Measurements from ENCODE around the gene FAM50B.

Gene FAM50B

GRCh38 chr6:3816251-3816650, 32.9 kb upstream of the FAM50B start:
- H3K4me3 ChIP-seq (ENCODE audit: low read length) = no peak overlapping the region
- DNase-seq (ENCODE audit: low read depth, low spot score) = no peak

- DNase-seq (ENCODE audit: low read depth, low spot score) = no peak
- no peak overlapping the region for H3K4me3 ChIP-seq (ENCODE audit: low read length)
These were observed 29.7 kb upstream of the FAM50B start for GRCh38 chr6:3819161-3820110.

GRCh38 chr6:3820563-3820962, 28.6 kb upstream of the FAM50B start:
- no peak for DNase-seq (ENCODE audit: low read depth, low spot score)
- H3K4me3 ChIP-seq (ENCODE audit: low read length) = no peak overlapping the region

GRCh38 chr6:3822747-3823445, 26.3 kb upstream of the FAM50B start:
- H3K4me3 ChIP-seq (ENCODE audit: low read length) = no peak overlapping the region
- no peak for DNase-seq (ENCODE audit: low read depth, low spot score)

- no peak for DNase-seq (ENCODE audit: low read depth, low spot score)
- no peak overlapping the region for H3K4me3 ChIP-seq (ENCODE audit: low read length)
These were observed 25.5 kb upstream of the FAM50B start for GRCh38 chr6:3823671-3824070.

- DNase-seq (ENCODE audit: low read depth, low spot score) = no peak
- no peak overlapping the region for H3K4me3 ChIP-seq (ENCODE audit: low read length)
These were observed 23.8 kb upstream of the FAM50B start for GRCh38 chr6:3825331-3825831.

GRCh38 chr6:3825851-3826581, 23.2 kb upstream of the FAM50B start:
- no peak overlapping the region for H3K4me3 ChIP-seq (ENCODE audit: low read length)
- DNase-seq (ENCODE audit: low read depth, low spot score) = no peak

- no peak overlapping the region for H3K4me3 ChIP-seq (ENCODE audit: low read length)
- DNase-seq (ENCODE audit: low read depth, low spot score) = no peak
These were observed 19.9 kb upstream of the FAM50B start for GRCh38 chr6:3829285-3829684.

GRCh38 chr6:3830806-3831205, 18.4 kb upstream of the FAM50B start:
- DNase-seq (ENCODE audit: low read depth, low spot score) = no peak
- H3K4me3 ChIP-seq (ENCODE audit: low read length) = no peak overlapping the region

GRCh38 chr6:3831761-3832530, 17.2 kb upstream of the FAM50B start:
- DNase-seq (ENCODE audit: low read depth, low spot score) = no peak
- H3K4me3 ChIP-seq (ENCODE audit: low read length) = no peak overlapping the region

- DNase-seq (ENCODE audit: low read depth, low spot score) = no peak
- no peak overlapping the region for H3K4me3 ChIP-seq (ENCODE audit: low read length)
These were observed 14.0 kb upstream of the FAM50B start for GRCh38 chr6:3835055-3835731.

- no peak overlapping the region for H3K4me3 ChIP-seq (ENCODE audit: low read length)
- DNase-seq (ENCODE audit: low read depth, low spot score) = no peak
These were observed 13.4 kb upstream of the FAM50B start for GRCh38 chr6:3835785-3836184.

- no peak overlapping the region for H3K4me3 ChIP-seq (ENCODE audit: low read length)
- no peak for DNase-seq (ENCODE audit: low read depth, low spot score)
These were observed 12.6 kb upstream of the FAM50B start for GRCh38 chr6:3836566-3836965.

- H3K4me3 ChIP-seq (ENCODE audit: low read length) = no peak overlapping the region
- DNase-seq (ENCODE audit: low read depth, low spot score) = no peak
These were observed 11.4 kb upstream of the FAM50B start for GRCh38 chr6:3837781-3838180.

- DNase-seq (ENCODE audit: low read depth, low spot score) = no peak
- no peak overlapping the region for H3K4me3 ChIP-seq (ENCODE audit: low read length)
These were observed 9.9 kb upstream of the FAM50B start for GRCh38 chr6:3838992-3839867.

GRCh38 chr6:3841066-3841454, 8.1 kb upstream of the FAM50B start:
- H3K4me3 ChIP-seq (ENCODE audit: low read length) = no peak overlapping the region
- no peak for DNase-seq (ENCODE audit: low read depth, low spot score)

GRCh38 chr6:3841711-3842565, 7.2 kb upstream of the FAM50B start:
- no peak overlapping the region for H3K4me3 ChIP-seq (ENCODE audit: low read length)
- no peak for DNase-seq (ENCODE audit: low read depth, low spot score)
